Measurements from ENCODE around the gene RPL10.

GRCh38 chrX:154371789-154372300 is 26.3 kb upstream of the RPL10 start:
- TF ChIP-seq CTCF (IDR thresholded peaks at IDR 0.05 in 4 of 5, conservative IDR thresholded peaks at IDR 0.05 in 1 of 5) (no peak), POLR2A (IDR thresholded peaks at IDR 0.05) (no peak)
